Measurements from ENCODE around the gene POMGNT1.

POMGNT1 gene

DNA sequence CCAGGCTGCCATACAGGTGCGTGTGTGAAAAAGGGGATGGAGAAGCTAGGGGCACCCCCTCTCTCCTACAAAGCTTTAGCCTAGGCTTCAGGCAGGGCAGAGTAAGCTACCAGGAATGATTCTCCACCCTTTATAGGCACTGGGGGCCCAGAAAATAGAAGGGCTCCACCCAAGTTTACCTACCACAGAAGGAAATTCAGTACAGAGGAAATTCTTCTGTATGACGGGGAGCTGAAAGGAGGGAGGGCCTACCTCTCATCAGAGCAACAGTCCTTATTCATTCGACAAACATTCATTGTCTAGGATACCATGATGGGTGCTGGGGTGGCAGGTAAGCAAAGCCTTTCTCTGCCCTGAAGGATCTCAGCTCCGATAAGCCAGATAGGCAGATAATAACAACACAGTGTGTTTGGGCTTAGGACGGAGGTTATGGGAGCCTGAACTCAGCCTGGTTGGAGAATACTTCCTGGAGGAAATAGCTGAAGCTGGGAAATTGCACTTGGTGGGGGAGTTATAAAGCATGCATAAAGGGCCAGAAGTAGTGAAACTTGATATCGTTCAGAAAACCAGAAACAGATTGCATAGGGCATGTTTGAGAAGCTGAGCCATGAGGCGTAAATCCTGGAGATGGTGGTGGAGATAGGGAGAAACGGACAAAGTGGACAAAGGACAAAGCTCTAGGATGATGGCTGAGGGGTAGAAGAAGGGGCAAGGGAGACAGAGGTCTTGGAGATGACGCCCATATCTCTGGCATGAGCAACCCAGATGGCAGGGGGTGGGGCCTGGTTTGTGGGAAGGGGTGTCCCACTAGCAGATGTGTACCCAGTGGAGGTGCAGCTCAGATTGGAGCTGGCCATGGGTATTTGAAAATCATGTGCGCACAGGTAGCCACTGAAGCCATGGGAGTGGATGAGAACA is 16.6 kb downstream of the POMGNT1 start:
- no peak for DNase-seq

DNA sequence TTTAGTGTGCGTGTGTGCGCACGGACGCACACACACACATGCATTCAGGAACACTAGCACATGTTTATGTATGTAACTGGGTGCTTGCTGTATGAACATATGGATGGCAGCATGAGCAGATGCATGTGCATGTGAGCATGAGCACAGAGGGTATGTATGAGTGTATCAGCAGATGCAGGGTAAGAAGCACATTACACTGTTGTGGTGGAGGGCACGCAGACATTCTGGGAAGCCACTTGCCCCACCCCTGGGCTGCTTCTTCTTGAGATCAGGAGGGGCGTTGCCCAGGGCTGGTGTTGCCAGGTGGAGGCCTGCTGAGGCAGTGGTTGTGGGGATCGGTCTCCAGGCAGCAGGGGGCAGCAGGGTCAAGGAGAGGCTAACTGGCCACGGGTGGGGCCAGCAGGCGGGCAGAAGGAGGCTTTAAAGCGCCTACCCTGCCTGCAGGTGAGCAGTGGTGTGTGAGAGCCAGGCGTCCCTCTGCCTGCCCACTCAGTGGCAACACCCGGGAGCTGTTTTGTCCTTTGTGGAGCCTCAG is 18.1 kb downstream of the POMGNT1 start:
- DNase-seq: peak; percentile 50

DNA sequence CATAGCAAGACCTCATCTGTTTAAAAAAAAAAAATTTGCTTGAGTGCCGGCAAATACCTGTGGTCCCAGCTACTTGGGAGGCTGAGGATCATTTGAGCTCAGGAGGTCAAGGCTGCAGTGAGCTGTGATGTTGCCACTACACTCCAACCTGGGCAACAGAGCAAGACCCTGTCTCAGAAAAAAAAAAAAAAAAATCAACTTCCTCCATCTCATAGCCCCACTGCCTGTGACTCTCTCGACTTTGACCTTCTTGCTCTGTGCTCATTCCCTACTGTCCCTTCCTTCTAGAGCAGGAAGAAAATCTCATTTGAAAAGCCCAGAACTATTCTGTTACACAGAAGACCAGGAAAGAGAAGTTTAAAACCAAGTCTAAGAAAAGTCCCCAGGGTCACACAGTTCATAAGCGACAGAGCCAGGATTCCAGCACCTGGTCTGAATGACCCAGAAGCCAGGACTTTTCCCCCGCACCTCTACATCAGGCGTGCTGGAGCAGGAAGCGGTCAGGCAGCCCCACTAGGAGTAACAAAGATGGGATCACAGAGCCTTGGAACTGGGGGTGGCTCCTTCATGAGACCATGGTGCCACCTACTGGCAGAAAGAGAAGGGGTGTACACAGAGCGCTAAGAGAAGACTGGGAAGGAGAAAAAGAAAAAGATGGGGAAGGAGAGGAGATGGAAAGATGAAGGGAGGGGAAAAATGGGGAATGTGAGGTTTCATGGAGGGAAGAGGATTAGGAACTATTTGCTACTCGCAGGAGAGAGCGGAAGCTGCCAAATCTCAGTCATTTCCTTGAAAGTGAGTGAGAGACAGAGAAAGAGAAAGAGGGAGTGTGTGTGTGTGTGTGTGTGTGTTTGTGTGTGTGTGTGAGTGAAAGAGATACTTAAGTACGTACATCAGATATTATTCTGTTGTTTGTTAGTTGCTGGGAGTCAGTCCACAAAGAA is 18.8 kb downstream of the POMGNT1 start:
- peak; percentile 85 for DNase-seq

DNA sequence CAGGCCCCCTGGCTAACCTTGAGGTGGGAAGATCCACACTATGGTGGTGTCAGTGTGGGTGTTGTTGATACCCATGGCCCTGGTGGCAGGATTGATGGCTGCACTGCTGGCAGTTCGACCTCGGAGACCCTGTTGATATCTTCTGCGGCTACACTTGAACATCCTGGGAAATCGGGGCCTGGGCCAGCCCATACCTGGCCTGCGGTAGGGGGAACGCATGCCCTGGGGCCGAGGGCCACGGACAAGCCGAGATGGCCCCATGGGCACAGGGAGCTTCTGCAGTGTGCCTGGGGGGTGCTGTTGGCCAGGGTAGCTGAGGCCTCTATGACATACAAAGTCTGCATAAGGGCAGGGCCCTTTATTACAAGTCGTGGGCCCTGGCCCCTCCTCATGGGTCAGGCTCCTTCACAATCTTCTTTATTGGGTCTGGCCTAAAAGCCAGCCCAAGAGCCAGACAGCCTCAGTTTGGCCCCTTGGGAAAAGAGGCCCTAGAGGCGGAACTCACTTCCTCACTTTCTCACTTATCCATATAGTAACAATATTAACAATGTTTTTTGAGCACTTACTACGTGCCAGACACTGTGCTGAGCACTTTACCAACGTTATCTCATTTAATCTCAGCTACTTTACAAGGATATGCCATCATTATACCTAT is 21.9 kb downstream of the POMGNT1 start, which contains the start of gene P3R3URF:
TSS of gene P3R3URF (minus strand) at position 278 of the 655 bp plus-strand sequence. CDS start at position 261, 17 bp downstream.
- DNase-seq: no peak

DNA sequence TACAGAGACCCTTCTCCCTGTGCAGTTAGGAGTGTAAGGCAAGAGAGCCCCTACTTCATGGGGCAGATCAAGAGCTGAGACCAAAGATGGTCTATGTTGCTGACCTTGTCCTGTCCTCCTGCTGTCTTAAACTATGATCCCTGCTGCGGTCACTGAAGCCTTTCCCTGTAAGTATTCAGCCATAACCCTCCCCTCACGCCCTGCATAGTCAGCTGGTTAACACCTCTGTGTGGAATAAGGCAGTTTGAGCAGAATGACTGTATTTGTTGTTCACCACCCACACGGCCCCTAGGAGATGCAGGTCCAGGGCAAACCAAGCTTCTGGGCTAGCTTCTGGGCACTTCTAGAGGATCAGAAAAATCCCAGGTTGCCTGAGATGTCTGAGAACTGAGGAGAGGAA is 23.0 kb downstream of the POMGNT1 start:
- DNase-seq: peak; percentile 12

DNA sequence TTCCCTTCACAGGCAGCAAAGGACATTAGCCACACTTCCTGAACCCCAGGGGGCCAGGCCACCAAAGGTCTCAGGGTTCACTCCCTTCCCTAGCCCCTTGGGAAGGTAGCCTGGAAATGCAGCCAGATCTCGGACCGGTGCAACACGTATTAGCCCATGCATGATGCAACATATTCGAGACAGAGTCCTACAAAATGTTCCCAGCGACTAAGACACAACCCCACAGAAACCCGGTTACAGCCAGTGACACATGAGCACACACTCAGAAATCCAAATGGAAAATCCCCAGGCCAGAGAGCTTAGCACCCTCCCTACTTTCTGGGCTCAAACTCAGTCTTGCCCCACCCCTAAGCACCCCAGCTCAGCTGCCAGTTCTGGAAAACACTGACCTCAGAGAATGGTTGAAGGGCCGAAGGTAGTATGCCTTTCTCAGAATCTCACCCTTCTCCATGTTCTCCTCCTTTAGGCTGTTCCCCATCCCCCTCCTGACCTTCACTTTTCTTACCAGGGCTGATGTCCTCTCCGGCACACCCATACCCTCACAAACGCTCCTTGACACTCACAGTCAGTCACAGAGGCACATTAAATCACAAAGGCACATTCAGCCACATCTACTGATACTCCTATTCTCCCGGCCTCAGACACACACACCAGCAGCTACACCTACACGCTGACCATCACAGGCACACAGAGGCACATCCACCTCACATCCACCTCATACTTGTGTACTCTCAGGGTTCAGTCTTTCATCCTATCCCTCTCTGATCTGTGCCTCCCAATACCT is 23.6 kb downstream of the POMGNT1 start, which contains the start of gene TSPAN1:
TSS of gene TSPAN1 (plus strand) at position 640 of the 784 bp plus-strand sequence. CDS start 6,021 bp downstream, outside the sequence.
- no peak for DNase-seq

DNA sequence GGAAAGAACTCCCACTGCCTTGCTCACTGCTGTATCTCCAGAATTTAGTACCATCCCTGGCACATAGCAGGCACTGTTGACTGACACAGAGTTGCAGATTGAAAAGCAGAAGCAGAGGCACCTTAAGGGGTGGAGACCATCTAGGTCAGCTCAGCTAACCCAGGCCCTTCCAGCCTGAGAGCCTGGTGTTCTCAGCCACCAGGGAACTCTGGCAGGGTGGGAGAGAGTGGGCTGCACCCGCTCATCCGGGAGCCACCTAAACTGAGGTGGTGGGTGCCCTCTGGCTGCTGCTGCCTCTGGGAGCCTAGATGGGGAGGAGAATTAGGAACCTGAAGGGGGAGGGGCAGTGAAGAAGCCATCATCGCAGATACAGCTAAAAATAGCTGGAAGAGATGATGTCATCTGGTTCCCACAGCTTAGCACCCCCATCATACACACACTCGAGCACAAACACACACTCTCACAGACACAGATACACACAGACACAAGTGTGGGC is 24.8 kb downstream of the POMGNT1 start:
- DNase-seq: peak; percentile 62

DNA sequence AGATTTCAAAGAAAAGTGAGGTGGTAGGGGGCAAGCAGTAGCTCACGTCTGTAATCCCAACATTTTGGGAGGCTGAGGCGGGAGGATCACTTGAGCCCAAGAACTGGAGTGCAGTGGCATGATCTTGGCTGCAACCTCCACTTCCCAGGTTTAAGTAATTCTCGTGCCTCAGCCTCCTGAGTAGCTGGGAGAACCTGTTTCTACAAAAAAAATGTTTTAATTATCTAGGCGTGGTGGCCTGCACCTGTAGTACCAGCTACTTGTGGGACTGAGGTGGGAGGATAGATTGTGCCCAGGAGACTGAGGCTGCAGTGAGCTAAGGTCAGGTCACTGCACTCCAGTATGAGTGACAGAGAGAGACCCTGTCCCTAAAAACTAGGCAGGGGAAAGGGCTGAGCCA is 25.9 kb downstream of the POMGNT1 start:
- DNase-seq: no peak

DNA sequence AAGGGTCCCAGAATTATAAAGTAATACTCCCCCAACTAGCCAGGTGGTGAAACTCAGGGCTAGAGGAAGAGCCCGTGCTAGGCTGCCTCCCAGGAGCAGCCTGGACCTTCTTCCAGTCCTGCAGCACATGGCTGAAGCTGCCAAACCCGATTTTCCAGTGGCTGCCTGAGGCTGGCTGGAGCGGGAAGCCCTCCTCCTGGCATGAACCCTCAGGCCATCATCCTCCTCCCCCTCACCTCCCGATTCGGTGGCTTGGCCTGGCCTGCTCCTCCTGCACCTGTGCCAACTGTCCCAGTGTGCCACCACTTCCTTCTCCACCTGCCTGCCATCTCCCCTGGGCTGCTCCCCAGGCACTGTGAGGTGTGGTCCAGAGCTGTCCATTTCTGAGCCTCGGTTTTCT is 26.4 kb downstream of the POMGNT1 start:
- DNase-seq: no peak

DNA sequence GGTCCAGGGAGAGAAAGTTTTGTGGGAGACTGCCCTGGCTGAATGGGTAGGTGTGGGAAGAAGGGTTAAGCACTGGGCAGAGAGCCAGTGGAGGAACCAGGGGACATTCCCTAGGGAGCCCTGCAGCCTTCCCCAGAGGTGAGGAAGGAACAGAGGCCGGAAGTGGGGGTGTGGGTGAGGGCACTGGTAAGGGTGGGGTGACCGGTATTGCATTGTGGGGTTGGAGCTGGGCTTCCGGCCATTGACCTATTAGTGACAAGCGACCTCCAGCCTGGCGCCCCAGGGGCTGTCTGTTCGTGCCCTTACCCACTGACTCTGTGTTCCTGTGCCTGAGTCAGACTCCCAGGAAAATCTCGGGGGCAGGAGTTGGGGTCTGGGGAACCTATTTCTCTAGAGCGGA is 26.9 kb downstream of the POMGNT1 start:
- no peak for DNase-seq

DNA sequence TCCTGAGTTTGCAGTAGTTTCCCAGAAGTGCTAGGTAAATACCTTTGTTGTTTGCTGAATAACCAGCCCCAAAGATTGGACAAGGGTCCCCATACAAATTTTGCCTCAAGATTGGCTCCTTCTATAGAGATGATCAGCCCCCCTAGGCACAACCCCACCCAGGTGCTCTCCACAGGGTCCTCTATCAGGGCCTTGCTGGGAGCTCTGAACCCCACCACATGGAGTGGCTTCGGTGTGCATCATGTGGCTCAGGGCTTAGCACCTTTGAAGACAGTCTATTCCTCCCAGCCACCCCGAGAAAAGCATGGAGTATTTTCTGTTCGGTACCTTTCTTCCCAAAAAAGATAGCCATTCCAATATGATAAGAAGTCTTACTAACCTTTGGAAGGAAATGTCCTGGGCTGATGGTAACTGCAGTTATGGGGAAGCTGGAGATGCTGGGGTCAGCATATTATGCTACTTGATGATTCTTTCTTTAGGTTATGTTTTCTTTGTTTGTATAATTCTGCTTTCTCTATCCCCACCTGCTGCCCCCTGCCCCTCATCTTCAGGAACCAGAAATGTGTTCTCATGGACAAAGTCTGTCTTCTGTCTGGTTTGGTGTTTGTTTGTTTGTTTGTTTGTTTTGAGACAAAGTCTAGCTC is 28.3 kb downstream of the POMGNT1 start:
- no peak for DNase-seq

DNA sequence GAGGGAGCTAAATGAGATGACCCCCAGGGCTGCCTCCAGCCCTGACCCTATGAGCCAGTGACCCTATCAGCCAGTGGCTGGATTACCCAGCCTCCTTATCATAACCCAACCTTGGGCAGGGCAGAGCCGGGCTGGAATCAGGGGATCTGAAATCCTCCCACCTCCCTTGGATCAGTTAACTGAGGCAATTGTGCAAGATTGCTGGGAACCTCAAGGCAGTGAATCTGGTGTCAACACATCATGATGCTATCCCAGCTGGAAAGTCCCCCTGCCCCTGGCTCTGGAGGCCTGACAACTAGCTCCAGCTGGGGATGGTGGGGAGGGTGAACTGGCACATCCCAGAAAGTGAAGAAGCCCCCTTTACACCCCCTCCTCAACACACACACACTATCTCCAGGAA is 29.8 kb downstream of the POMGNT1 start:
- DNase-seq: peak; percentile 23

DNA sequence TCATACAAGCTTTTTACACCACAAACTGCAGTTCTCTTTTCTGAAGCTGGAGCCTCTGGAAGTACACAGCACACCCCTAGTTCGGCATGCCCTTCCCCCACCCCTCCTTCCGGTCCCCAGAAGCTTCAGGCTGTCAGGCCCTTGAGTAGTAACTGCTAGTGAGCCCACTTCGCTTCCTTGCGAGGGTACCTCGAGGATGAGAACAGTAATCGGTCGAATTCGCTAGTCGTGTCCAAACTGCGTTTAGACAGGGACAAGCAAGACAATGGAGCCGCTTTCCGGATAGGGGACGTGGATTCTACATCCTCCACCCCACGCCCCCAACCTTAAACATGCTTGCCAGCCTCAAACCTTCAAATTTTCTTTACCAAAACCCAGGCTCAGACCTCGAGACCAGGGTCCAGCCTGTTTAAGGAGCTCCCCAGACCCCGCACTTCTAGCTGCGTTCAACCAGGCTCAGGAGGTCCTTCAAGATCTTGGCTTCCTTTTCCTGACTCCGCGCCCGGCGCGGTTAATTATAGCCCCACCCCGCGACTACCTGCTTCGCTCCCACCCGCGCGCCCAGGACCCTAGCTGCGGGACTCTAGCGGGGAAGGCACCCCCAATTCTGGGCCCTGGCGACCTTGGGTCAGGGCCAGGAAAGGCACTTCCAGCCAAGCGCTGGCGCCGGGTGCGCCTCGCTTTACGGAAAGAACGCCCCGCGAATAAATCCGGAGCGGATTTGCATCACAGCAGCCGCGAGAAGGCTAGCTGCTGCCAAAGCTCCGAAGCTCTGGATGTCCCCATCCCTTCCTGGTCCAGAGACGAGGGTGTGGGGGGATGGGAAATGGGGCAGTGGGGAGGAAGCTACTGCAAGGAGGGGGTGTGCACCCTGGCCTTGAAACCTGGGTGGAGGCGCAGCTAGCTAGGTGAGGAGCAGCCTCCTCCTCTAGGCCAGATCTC is 31.4 kb downstream of the POMGNT1 start:
- DNase-seq: no peak

DNA sequence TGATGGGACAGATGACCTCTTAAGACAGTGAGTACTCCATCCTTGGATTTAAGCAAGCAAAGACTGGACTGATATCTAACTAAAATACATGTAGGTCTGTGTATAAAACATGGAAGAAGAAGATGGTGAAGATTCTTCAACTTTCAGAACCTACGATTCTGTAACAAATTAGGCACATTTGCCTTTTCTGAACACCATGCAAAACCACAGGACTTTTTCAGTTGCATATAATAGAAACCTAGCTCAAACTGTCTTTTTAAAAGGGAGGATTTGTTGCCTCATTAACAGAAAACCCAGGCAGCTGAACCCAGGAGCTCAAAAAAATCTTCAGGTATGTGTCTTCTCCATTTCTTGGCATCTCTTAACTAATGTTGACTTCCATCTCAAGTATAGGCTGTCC is 38.0 kb downstream of the POMGNT1 start:
- no peak for DNase-seq

DNA sequence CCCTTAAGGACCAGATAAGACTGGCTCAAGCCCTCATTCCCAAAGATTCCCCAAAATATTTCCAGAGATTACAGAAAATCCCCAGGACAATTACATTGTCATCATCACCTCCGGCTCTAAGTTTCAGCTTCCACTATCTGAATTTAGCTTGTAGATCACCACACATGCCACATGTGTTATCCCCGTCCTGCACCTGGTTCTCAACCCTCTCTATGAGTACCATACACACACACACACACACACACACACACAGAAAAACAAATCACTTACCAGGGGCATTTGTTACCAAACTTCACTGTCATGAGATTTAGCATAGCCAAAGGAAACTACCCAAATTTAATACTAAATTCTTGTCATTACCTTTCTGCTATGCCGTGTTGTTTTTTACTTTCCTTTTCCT is 38.7 kb downstream of the POMGNT1 start:
- peak; percentile 46 for DNase-seq

DNA sequence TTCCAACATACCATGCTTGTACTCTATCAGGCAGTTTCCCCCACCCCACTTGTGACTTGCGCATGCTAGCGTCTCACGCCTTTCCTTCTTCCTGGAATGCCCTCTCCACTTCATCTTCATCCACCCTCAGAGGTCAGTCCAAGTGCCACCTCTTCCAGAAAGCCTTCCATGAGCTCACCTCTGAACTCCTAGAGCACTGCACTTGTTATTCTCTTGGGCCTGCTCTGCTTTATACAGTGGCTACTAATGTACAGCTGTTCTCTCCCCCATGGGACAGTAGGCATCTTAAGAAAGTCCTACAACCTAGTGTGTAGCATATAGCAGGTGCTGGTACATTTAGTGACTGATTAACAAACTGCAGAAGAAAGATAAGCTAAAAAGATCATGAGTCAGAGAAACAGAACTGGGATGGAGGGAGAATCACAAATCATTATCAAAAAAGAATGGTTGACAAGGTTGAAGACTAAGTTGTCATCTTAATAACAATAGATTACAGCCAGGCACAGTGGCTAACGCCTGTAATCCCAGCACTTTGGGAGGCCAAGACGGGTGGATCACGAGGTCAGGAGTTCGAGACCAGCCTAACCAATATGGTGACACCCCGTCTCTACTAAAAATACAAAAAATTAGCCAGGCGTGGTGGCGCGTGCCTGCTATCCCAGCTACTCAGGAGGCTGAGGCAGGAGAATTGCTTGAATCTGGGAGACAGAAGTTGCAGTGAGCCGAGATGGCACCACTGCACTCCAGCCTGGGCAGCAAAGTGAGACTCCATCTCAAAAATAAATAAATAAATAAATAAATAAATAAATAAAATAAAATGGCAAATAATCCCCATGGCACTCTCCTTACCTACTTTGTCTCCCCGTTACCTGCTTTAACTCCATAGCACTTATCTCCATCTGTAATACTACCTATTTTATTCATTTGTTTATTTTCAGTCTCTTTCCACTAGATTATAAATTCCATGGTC is 39.6 kb downstream of the POMGNT1 start:
- peak; percentile 92 for DNase-seq

DNA sequence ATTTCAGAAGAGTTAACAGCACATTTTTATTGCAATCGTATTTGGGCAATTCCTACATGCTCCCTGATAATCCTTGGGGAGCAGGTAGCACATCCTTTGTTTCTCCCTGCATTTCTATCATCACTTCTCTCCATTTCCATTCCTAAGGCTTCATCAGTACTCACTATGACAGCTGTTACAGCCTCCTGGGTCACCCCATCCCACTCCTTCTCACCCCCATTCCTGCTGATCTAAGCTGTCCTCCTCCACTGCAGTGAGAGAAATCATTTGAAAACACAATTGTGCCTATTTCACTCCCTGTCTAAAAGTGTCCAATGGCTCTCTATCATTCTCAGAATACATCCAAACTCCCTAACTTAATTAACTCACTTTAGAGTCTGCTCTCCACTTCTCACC is 40.3 kb downstream of the POMGNT1 start:
- no peak for DNase-seq

DNA sequence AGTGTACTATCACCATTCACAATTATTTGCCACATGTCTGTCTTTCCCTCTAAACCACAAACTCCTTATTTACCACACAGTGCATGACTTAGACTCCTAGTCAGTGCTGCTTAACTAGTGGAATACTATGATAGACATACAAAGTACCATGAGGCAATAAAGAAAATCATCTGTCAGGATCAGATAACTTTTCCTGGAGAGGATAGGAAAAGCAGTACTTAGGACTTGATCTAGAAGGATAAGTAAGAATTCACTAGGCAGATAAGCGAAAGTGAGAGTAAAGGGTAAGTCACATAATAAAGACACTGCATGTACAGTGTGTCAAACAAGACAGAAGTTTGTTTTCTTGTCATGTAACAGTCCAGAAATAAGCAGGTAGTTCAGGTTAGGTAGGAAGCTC is 44.5 kb downstream of the POMGNT1 start:
- DNase-seq: peak; percentile 58

DNA sequence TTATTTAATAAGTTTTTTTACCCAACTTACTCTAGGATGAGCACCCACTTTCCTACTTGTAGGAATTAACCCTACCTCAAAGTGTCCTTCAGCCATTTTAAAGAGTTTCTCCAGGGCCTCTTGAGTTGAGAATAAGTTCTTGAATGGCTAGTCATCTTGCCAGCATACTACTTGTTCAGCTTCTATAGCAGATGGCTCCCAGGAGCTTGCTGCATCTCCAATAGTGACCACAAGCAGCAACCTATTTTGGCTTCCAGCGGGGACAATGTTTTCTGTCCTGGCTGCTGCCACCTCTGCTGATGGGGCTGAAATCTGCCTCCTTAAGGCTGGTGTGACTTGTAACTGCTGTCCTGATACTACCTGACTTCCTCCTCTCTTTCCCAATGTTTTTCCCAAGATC is 45.0 kb downstream of the POMGNT1 start:
- DNase-seq: no peak

Measured in OCI-M1 (cell line).